H1 (cell line): ENCODE results near the gene SHISAL1. TPM values are rescaled to one million over a fixed set of nuclear protein-coding genes. Genes with fewer than 3 reads are reported as not detected.

ENCODE experiments used
- CTCF ChIA-PET: fragments of 300-600 bp; sonication (Branson Sonifier 250); formaldehyde crosslinking; loops from one replicate; lab custom pipeline; 2021; ENCODE audit not compliant: partially characterized antibody; lab: Charles Lee
- POLR2A ChIA-PET: fragments of 300-600 bp; sonication (Branson Sonifier 250); formaldehyde crosslinking; loops from one replicate; lab custom pipeline; 2021; ENCODE audit warnings: inconsistent platforms; ENCODE audit not compliant: partially characterized antibody; lab: Charles Lee
- DNase-seq, 2 experiments: peaks; one replicate each; pipeline versions ENCODE4 v3.0.0 to v3.0.0-alpha.2; 2010 to 2022; ENCODE audit warnings: low spot score in 2 of 2, low read depth in 1 of 2, mixed read lengths in 1 of 2
- FAIRE-seq: peaks from 2 replicates; lab custom pipeline; 2011; peaks lifted over from hg19 to GRCh38; lab: Jason Lieb, UNC
- H2AFZ ChIP-seq: 2 replicates; pipeline ENCODE4 v1.8.1; 2012; ENCODE audit warnings: low read length, inconsistent platforms
- H2AK5ac ChIP-seq: 2 replicates; pipeline ENCODE4 v1.6.1; 2013; ENCODE audit warnings: low read depth, low read length
- H2BK120ac ChIP-seq: replicated peaks from 2 replicates; pipeline ENCODE3; 2013; ENCODE audit warnings: low read depth, low read length, inconsistent platforms
- H2BK12ac ChIP-seq: 2 replicates; pipeline ENCODE4 v1.6.1; 2013; ENCODE audit warnings: low read depth, low read length
- H2BK15ac ChIP-seq: 2 replicates; pipeline ENCODE4 v1.6.1; 2013; ENCODE audit warnings: low read length
- H2BK20ac ChIP-seq: 2 replicates; pipeline ENCODE4 v1.6.1; 2013; ENCODE audit warnings: low read length
- H2BK5ac ChIP-seq: 2 replicates; pipeline ENCODE4 v1.6.1; 2013; ENCODE audit warnings: low read depth, low read length
- H3K14ac ChIP-seq: 2 replicates; pipeline ENCODE4 v1.6.1; 2013; ENCODE audit warnings: inconsistent platforms; ENCODE audit not compliant: insufficient read length
- H3K18ac ChIP-seq: 2 replicates; pipeline ENCODE4 v1.6.1; 2013; ENCODE audit warnings: low read length; ENCODE audit errors: extremely low read depth
- H3K23ac ChIP-seq: 2 replicates; pipeline ENCODE4 v1.6.1; 2013; ENCODE audit warnings: inconsistent platforms; ENCODE audit not compliant: insufficient read length
- H3K23me2 ChIP-seq: 2 replicates; pipeline ENCODE4 v1.6.1; 2013; ENCODE audit warnings: low read depth, low read length
- H3K27ac ChIP-seq: 2 replicates; pipeline ENCODE4 v1.6.1; 2011; ENCODE audit warnings: low read depth, low read length, inconsistent platforms
- H3K27me3 ChIP-seq, 4 experiments: replicated peaks in 1 of 4; 1 replicate in 1 of 4; 2 replicates in 3 of 4; pipeline versions ENCODE4 v1.6.1 to v1.8.1; 2011 to 2013; ENCODE audit warnings: low read length in 3 of 4, mild to moderate bottlenecking in 3 of 4, inconsistent platforms in 2 of 4, mixed read lengths in 2 of 4, moderate library complexity in 1 of 4; ENCODE audit not compliant: control insufficient read depth in 3 of 4, insufficient read depth in 3 of 4; ENCODE audit errors: extremely low read depth in 1 of 4
- H3K36me3 ChIP-seq, 4 experiments: 2 replicates each; pipeline versions ENCODE4 v1.6.1 to v1.8.1; 2011 to 2013; ENCODE audit warnings: mild to moderate bottlenecking in 4 of 4, low read length in 3 of 4, moderate library complexity in 2 of 4, control low read depth in 1 of 4, inconsistent platforms in 1 of 4; ENCODE audit not compliant: insufficient read depth in 4 of 4, control insufficient read depth in 2 of 4
- H3K4ac ChIP-seq: replicated peaks from 2 replicates; pipeline ENCODE3; 2013; ENCODE audit warnings: low read length, low read depth, mixed read lengths, inconsistent platforms; ENCODE audit not compliant: insufficient read length
- H3K4me1 ChIP-seq, 4 experiments: replicated peaks in 1 of 4; 1 replicate in 1 of 4; 2 replicates in 3 of 4; pipeline versions ENCODE4 v1.6.1 to v1.8.1; 2011 to 2013; ENCODE audit warnings: low read length in 3 of 4, inconsistent platforms in 2 of 4, mixed read lengths in 1 of 4; ENCODE audit not compliant: insufficient read depth in 4 of 4, control insufficient read depth in 3 of 4
- H3K4me2 ChIP-seq, 2 experiments: 2 replicates each; pipeline versions ENCODE4 v1.6.1 to v1.8.1; 2011 to 2013; ENCODE audit warnings: low read depth in 2 of 2, low read length in 2 of 2, control low read depth in 1 of 2, inconsistent platforms in 1 of 2, mild to moderate bottlenecking in 1 of 2; ENCODE audit not compliant: insufficient read depth in 1 of 2
- H3K4me3 ChIP-seq, 4 experiments: fragments of 200-600, 300-600 bp in 1 of 4; sonication (generic), shearing (Covaris generic), sonication (Bioruptor Twin) in 1 of 4; 2 replicates each; pipeline versions ENCODE4 v1.5.1 to v1.8.1; 2011 to 2016; ENCODE audit warnings: low read length in 4 of 4, low read depth in 3 of 4, control low read depth in 2 of 4, inconsistent platforms in 2 of 4, mild to moderate bottlenecking in 2 of 4, mixed read lengths in 1 of 4, moderate library complexity in 1 of 4; ENCODE audit not compliant: insufficient read depth in 2 of 4; ENCODE audit errors: extremely low read depth in 1 of 4
- H3K56ac ChIP-seq: replicated peaks from 2 replicates; pipeline ENCODE3; 2013; ENCODE audit warnings: low read depth, mild to moderate bottlenecking, mixed read lengths, low read length, inconsistent platforms; ENCODE audit not compliant: insufficient read length
- H3K79me1 ChIP-seq: 2 replicates; pipeline ENCODE4 v1.6.1; 2013; ENCODE audit warnings: low read depth, low read length, control low read depth
- H3K79me2 ChIP-seq, 2 experiments: 2 replicates each; pipeline versions ENCODE4 v1.6.1 to v1.8.1; 2012 to 2013; ENCODE audit warnings: low read length in 2 of 2, mild to moderate bottlenecking in 2 of 2, inconsistent platforms in 1 of 2; ENCODE audit not compliant: insufficient read depth in 2 of 2, control insufficient read depth in 1 of 2
- H3K9ac ChIP-seq, 4 experiments: replicated peaks in 1 of 4; 1 replicate in 1 of 4; 2 replicates in 3 of 4; pipeline versions ENCODE4 v1.6.1 to v1.8.1; 2011 to 2013; ENCODE audit warnings: low read depth in 3 of 4, low read length in 3 of 4, control low read depth in 2 of 4, mild to moderate bottlenecking in 2 of 4, moderate library complexity in 2 of 4, inconsistent platforms in 1 of 4; ENCODE audit errors: extremely low read depth in 1 of 4
- H3K9me3 ChIP-seq, 2 experiments: 2 replicates each; pipeline versions ENCODE4 v1.6.1 to v1.8.1; 2012 to 2013; ENCODE audit warnings: mild to moderate bottlenecking in 2 of 2, moderate library complexity in 2 of 2, control low read depth in 1 of 2, inconsistent platforms in 1 of 2, low read depth in 1 of 2, low read length in 1 of 2, mixed read lengths in 1 of 2; ENCODE audit not compliant: insufficient read depth in 2 of 2
- H4K20me1 ChIP-seq, 2 experiments: replicated peaks in 1 of 2; 2 replicates each; pipeline versions ENCODE3 to v1.8.1; 2011 to 2013; ENCODE audit warnings: inconsistent platforms in 2 of 2, low read length in 2 of 2, mild to moderate bottlenecking in 1 of 2; ENCODE audit not compliant: insufficient read depth in 2 of 2, control insufficient read depth in 1 of 2
- H4K5ac ChIP-seq: 2 replicates; pipeline ENCODE4 v1.6.1; 2013; ENCODE audit warnings: low read length, low read depth, mixed read lengths, inconsistent platforms; ENCODE audit not compliant: insufficient read length
- H4K8ac ChIP-seq: 2 replicates; pipeline ENCODE4 v1.8.0; 2013; ENCODE audit warnings: mild to moderate bottlenecking, moderate library complexity, low read length, inconsistent platforms; ENCODE audit not compliant: insufficient read depth; ENCODE audit errors: extremely low read depth
- H4K91ac ChIP-seq: replicated peaks from 2 replicates; pipeline ENCODE3; 2013; ENCODE audit warnings: low read length, mixed read lengths, inconsistent platforms; ENCODE audit not compliant: insufficient read length
- CBX5 ChIP-seq: fragments of 300-800, 300-1000 bp; sonication (generic); IDR thresholded peaks from 2 replicates; pipeline ENCODE4 v1.7.1; 2016; ENCODE audit warnings: antibody characterized with exemption, low read length, low read depth
- EGR1 ChIP-seq: IDR thresholded peaks from 2 replicates; pipeline ENCODE4 v1.6.1; 2011; ENCODE audit warnings: low read depth, low read length, borderline replicate concordance
- MAFK ChIP-seq: IDR thresholded peaks from 2 replicates; pipeline ENCODE4 v1.6.1; 2012; ENCODE audit warnings: low read depth, mild to moderate bottlenecking, improper control_type of control experiment, low read length
- SIN3A ChIP-seq, 2 experiments: IDR thresholded peaks in 1 of 2; conservative IDR thresholded peaks in 1 of 2; 2 replicates each; pipeline ENCODE4 v1.6.1; 2011 to 2012; ENCODE audit warnings: low read length in 2 of 2, improper control_type of control experiment in 1 of 2, low read depth in 1 of 2, mild to moderate bottlenecking in 1 of 2
- TEAD4 ChIP-seq: IDR thresholded peaks from 2 replicates; pipeline ENCODE4 v1.6.1; 2012; ENCODE audit warnings: low read depth, low read length, inconsistent platforms, mixed read lengths
- WGBS, 2 experiments: shearing (Covaris generic) in 1 of 2; methylation state at CpG; one replicate each; pipeline versions ENCODE4 v1.1.6 to v1.1.7; 2013 to 2015; ENCODE audit warnings: low lambda C conversion rate in 2 of 2, mixed read lengths in 2 of 2, inconsistent platforms in 1 of 2, low coverage in 1 of 2, missing lambda C conversion rate in 1 of 2; ENCODE audit not compliant: insufficient replicate concordance in 2 of 2, insufficient coverage in 1 of 2, insufficient read length in 1 of 2; ENCODE audit errors: extremely low coverage in 1 of 2, missing lambda C conversion rate in 1 of 2; 5-methylcytosine and 5-hydroxymethylcytosine counted together
- polyA plus RNA-seq, 7 experiments: library from polyadenylated mRNA; depleted of rRNA in 3 of 7; stranded (reverse) in 5 of 7; unstranded in 2 of 7; fragments of >200 nt in 5 of 7; fragments of 200-250 nt in 2 of 7; gene quantifications; 1 replicate in 5 of 7; 2 replicates in 1 of 7; 4 replicates in 1 of 7; pipeline versions ENCODE4 v1.2.1 to v1.2.3, GENCODE V29; 2011 to 2013; ENCODE audit warnings: missing spikeins in 2 of 7, mixed read lengths in 2 of 7
- total RNA-seq: library from RNA; stranded (reverse); fragmentation: NEBNext Ultra II Directional; extraction: Animal tissue kit (Norgen Biotek cat#: 25700); gene quantifications from 2 replicates; pipeline ENCODE4 v1.2.1, GENCODE V29; 2021

Gene SHISAL1
- total and polyA plus RNA-seq, 2 of the 8 experiments (the other 6 are each of a cell fraction or from before 2014, with no cell fraction given): 3.7 to 5.8 TPM

DNA sequence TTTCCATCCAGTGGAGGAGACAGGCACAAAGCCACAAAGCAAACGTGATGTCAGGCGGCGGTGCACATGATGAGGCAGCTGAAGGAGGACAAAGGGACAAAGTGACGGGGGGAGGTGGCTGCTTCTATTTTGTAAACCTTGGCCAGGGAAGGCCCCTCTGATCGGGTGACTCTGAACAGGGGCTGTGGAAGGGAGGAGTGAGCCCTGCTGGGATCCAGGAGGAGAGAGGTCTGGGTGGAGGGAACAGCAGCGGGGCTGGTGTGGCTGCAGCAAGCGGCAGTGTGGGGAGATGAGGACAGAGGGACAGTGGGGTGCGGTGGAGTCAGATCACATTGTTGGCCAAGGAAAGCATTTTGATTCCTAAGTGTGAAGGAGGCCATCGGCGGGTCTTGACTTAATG, 36.7 kb downstream of the SHISAL1 start:
- Histone ChIP-seq H3K9ac (no peak overlapping the region), H3K56ac (no peak overlapping the region), H3K18ac (no peak overlapping the region), H3K4me2 (no peak overlapping the region), H4K8ac (no peak overlapping the region), H3K14ac (no peak overlapping the region), H3K23me2 (no peaks in the 10 kb centered on the region), H3K4ac (no peak overlapping the region), H2BK15ac (no peak overlapping the region), H3K27me3 (no peaks in the 10 kb centered on the region), H3K79me2 (no peaks in the 10 kb centered on the region), H3K4me1 (peaks cover 0 to 11% (median 6%) of the 10 kb centered on the region in 4 experiments; a peak in 6 of 7 replicates), H2AK5ac (no peak overlapping the region), H2BK12ac (peak overlapping the region; percentile 60; the same call in 1 of the 2 replicates), H2BK20ac (0 out of 2 replicates have a peak overlapping the region, but pooled peaks have one; percentile 25), H3K36me3 (no peaks in the 10 kb centered on the region), H4K20me1 (no peaks in the 10 kb centered on the region)
- ChIA-PET POLR2A (interaction anchor here (0.6 to 1.3 kb wide), 2 partner anchors 97 to 151 kb away, joined by 3 to 4 read pairs; no protein-coding TSS in a partner anchor), CTCF (interaction anchor here (0.6 to 1.6 kb wide), 6 partner anchors 11 to 283 kb away, joined by 3 to 4 read pairs (median 3); no protein-coding TSS in a partner anchor)
- WGBS, 2 experiments: 85% methylated on average over 10 of the region's 10 CpGs; no CpG with 5 or more reads in 1 of the 2 experiments
- TF ChIP-seq SIN3A (conservative IDR thresholded peaks at IDR 0.05 in 1 of 2, IDR thresholded peaks at IDR 0.05 in 1 of 2; ENCODE audit: low read depth in 1 of 2, low read length in 2 of 2): no peak
- no peak for TF ChIP-seq TEAD4
- no peak for TF ChIP-seq CBX5
- no peak for TF ChIP-seq EGR1
- TF ChIP-seq MAFK: no peak
- TF ChIP-seq, all 59 proteins: peak for 0
- no peaks in the 10 kb centered on the region for H3K79me1 ChIP-seq
- no peaks in the 10 kb centered on the region for H3K9me3 ChIP-seq
- no peak overlapping the region for H4K5ac ChIP-seq
- H4K91ac ChIP-seq: no peak overlapping the region
- DNase-seq (no peak), FAIRE-seq (no peak)
- H3K23ac ChIP-seq: no peak overlapping the region
- H2BK5ac ChIP-seq: no peak overlapping the region
- no peak overlapping the region for H2AFZ ChIP-seq
- no peak overlapping the region for H3K4me3 ChIP-seq
- no peak overlapping the region for H3K27ac ChIP-seq
- no peak overlapping the region for H2BK120ac ChIP-seq
